NT2/D1 (cell line): ENCODE results near the gene SP4.

Source experiments
- DNase-seq: peaks from one replicate; pipeline ENCODE4 v3.0.0-alpha.2; 2011; ENCODE audit warnings: low read depth, low spot score
- H3K27me3 ChIP-seq: 2 replicates; pipeline ENCODE4 v1.6.0; 2011; ENCODE audit warnings: mild to moderate bottlenecking; ENCODE audit not compliant: insufficient read length, insufficient read depth
- H3K36me3 ChIP-seq: 2 replicates; pipeline ENCODE4 v1.6.1; 2011; ENCODE audit warnings: mild to moderate bottlenecking, low read length, mixed read lengths; ENCODE audit not compliant: insufficient read depth, insufficient read length
- H3K4me1 ChIP-seq: 2 replicates; pipeline ENCODE4 v1.5.1; 2011; ENCODE audit not compliant: insufficient read depth, insufficient read length
- H3K4me3 ChIP-seq: 2 replicates; pipeline ENCODE4 v1.5.1; 2011; ENCODE audit warnings: low read depth; ENCODE audit not compliant: insufficient read length
- H3K9ac ChIP-seq: 2 replicates; pipeline ENCODE4 v1.6.0; 2011; ENCODE audit warnings: low read depth; ENCODE audit not compliant: insufficient read length
- H3K9me3 ChIP-seq: 2 replicates; pipeline ENCODE4 v1.5.1; 2011; ENCODE audit warnings: mild to moderate bottlenecking, low read length; ENCODE audit not compliant: insufficient read depth
- SUZ12 ChIP-seq: IDR thresholded peaks from 2 replicates; pipeline ENCODE4 v1.6.1; 2011; ENCODE audit not compliant: insufficient read length, insufficient read depth; ENCODE audit errors: extremely low read depth
- YY1 ChIP-seq: IDR thresholded peaks from 2 replicates; pipeline ENCODE4 v1.6.1; 2011; ENCODE audit not compliant: insufficient read length, insufficient read depth
- ZNF274 ChIP-seq: IDR thresholded peaks from 2 replicates; pipeline ENCODE4 v1.6.1; 2011; ENCODE audit warnings: mild to moderate bottlenecking, low read depth, low read length

The SP4 gene

GRCh38 chr7:21543528-21544302 is 115.8 kb downstream of the SP4 start:
- Histone ChIP-seq H3K4me3 (peak overlapping the region; percentile 62), H3K9me3 (no peaks in the 10 kb centered on the region), H3K27me3 (peaks cover 44% of the 10 kb centered on the region), H3K36me3 (no peaks in the 10 kb centered on the region), H3K4me1 (no peaks in the 10 kb centered on the region), H3K9ac (peak overlapping the region; percentile 69)
- TF ChIP-seq SUZ12 = no peak
- TF ChIP-seq YY1 = no peak
- no peak for TF ChIP-seq ZNF274
- DNase-seq = peak; percentile 30

GRCh38 chr7:21544303-21544656 is 116.4 kb downstream of the SP4 start:
- TF ChIP-seq YY1 (no peak), SUZ12 (no peak), ZNF274 (no peak)
- no peak overlapping the region for H3K9ac ChIP-seq
- H3K27me3 ChIP-seq = peaks cover 44% of the 10 kb centered on the region

GRCh38 chr7:21544715-21545114 is 116.8 kb downstream of the SP4 start:
- peaks cover 44% of the 10 kb centered on the region for H3K27me3 ChIP-seq
- DNase-seq = no peak

More at GRCh38 chr7:21544303-21544656, 116.4 kb downstream of the SP4 start:
- H3K4me3 ChIP-seq = no peak overlapping the region
- DNase-seq = no peak
- no peaks in the 10 kb centered on the region for H3K4me1 ChIP-seq
- no peaks in the 10 kb centered on the region for H3K9me3 ChIP-seq
- no peaks in the 10 kb centered on the region for H3K36me3 ChIP-seq

GRCh38 chr7:21547501-21547900 is 119.6 kb downstream of the SP4 start:
- H3K36me3 ChIP-seq = no peaks in the 10 kb centered on the region
- peaks cover 33% of the 10 kb centered on the region for H3K27me3 ChIP-seq
- H3K4me3 ChIP-seq = no peak overlapping the region
- TF ChIP-seq YY1 (no peak), SUZ12 (no peak), ZNF274 (no peak)
- H3K9ac ChIP-seq = no peak overlapping the region
- no peaks in the 10 kb centered on the region for H3K9me3 ChIP-seq
- DNase-seq = no peak
- H3K4me1 ChIP-seq = no peaks in the 10 kb centered on the region

More at GRCh38 chr7:21544715-21545114, 116.8 kb downstream of the SP4 start:
- H3K4me3 ChIP-seq = no peak overlapping the region
- no peaks in the 10 kb centered on the region for H3K36me3 ChIP-seq
- H3K4me1 ChIP-seq = no peaks in the 10 kb centered on the region
- no peak overlapping the region for H3K9ac ChIP-seq
- TF ChIP-seq ZNF274 = no peak
- TF ChIP-seq SUZ12 = no peak
- no peaks in the 10 kb centered on the region for H3K9me3 ChIP-seq

- peaks cover 23% of the 10 kb centered on the region for H3K27me3 ChIP-seq
- H3K4me1 ChIP-seq = no peaks in the 10 kb centered on the region
- no peaks in the 10 kb centered on the region for H3K9me3 ChIP-seq
- DNase-seq = no peak
- no peak overlapping the region for H3K9ac ChIP-seq
- TF ChIP-seq ZNF274 (no peak), YY1 (no peak), SUZ12 (no peak)
- H3K36me3 ChIP-seq = no peaks in the 10 kb centered on the region
- no peak overlapping the region for H3K4me3 ChIP-seq
These were observed 120.6 kb downstream of the SP4 start for GRCh38 chr7:21548491-21548890.

GRCh38 chr7:21550076-21550475 is 122.2 kb downstream of the SP4 start:
- DNase-seq = no peak
- TF ChIP-seq YY1 = no peak
- TF ChIP-seq ZNF274 = no peak
- no peak for TF ChIP-seq SUZ12
- Histone ChIP-seq H3K4me1 (no peaks in the 10 kb centered on the region), H3K4me3 (no peak overlapping the region), H3K9ac (no peak overlapping the region), H3K27me3 (peaks cover 8% of the 10 kb centered on the region), H3K9me3 (no peaks in the 10 kb centered on the region), H3K36me3 (no peaks in the 10 kb centered on the region)

GRCh38 chr7:21550821-21551531 is 123.1 kb downstream of the SP4 start:
- no peak for DNase-seq
- Histone ChIP-seq H3K9me3 (no peaks in the 10 kb centered on the region), H3K9ac (no peak overlapping the region), H3K27me3 (no peaks in the 10 kb centered on the region), H3K36me3 (no peaks in the 10 kb centered on the region), H3K4me1 (no peaks in the 10 kb centered on the region), H3K4me3 (no peak overlapping the region)
- TF ChIP-seq YY1 = no peak
- TF ChIP-seq SUZ12 = no peak
- no peak for TF ChIP-seq ZNF274

- Histone ChIP-seq H3K9ac (no peak overlapping the region), H3K9me3 (no peaks in the 10 kb centered on the region), H3K4me1 (no peaks in the 10 kb centered on the region), H3K27me3 (no peaks in the 10 kb centered on the region), H3K36me3 (no peaks in the 10 kb centered on the region), H3K4me3 (no peak overlapping the region)
- DNase-seq = no peak
- TF ChIP-seq SUZ12 (no peak), YY1 (no peak), ZNF274 (no peak)
These were observed 134.5 kb downstream of the SP4 start for GRCh38 chr7:21562385-21562784.
